GM12865 (cell line): Measurements from ENCODE around the gene HES2.

ENCODE experiments used
- DNase-seq: peaks from one replicate; pipeline ENCODE4 v3.0.0; 2010; ENCODE audit warnings: low read depth
- H3K4me3 ChIP-seq: 2 replicates; pipeline ENCODE4 v1.5.1; 2011; ENCODE audit warnings: mild to moderate bottlenecking, low read depth, low read length, control low read depth
- CTCF ChIP-seq: IDR thresholded peaks from 2 replicates; pipeline ENCODE4 v1.5.1; 2011; ENCODE audit warnings: low read length, control low read depth, low read depth, inconsistent platforms; ENCODE audit not compliant: insufficient read depth; ENCODE audit errors: missing control alignments

Gene HES2

GRCh38 chr1:6419804-6420453 is at the start of gene HES2:
TSS of gene HES2 (minus strand) at chr1:6419919. CDS start at chr1:6419820, 99 bp downstream.
- H3K4me3 ChIP-seq = no peak within 1 kb of the TSS; the same call in none of the 2 replicates
- DNase-seq = no peak
- no peak for TF ChIP-seq CTCF

GRCh38 chr1:6468729-6469461 is 49.2 kb upstream of the HES2 start:
- TF ChIP-seq CTCF = no peak
- DNase-seq = no peak
- no peak overlapping the region for H3K4me3 ChIP-seq

- TF ChIP-seq CTCF = no peak
- DNase-seq = no peak
- H3K4me3 ChIP-seq = no peak overlapping the region
Observed at GRCh38 chr1:6467744-6468688, 48.3 kb upstream of the HES2 start.

GRCh38 chr1:6467224-6467623 is 47.5 kb upstream of the HES2 start:
- TF ChIP-seq CTCF = no peak
- no peak for DNase-seq
- H3K4me3 ChIP-seq = no peak overlapping the region

GRCh38 chr1:6466751-6467150 is 47.0 kb upstream of the HES2 start:
- no peak for TF ChIP-seq CTCF
- no peak overlapping the region for H3K4me3 ChIP-seq
- DNase-seq = no peak

- no peak for TF ChIP-seq CTCF
- DNase-seq = no peak
- H3K4me3 ChIP-seq = no peak within 1 kb of the TSS
Observed at GRCh38 chr1:6466023-6466422, 46.3 kb upstream of the HES2 start, which contains the start of gene TNFRSF25. TSS of gene TNFRSF25 (minus strand) at chr1:6466173. CDS start at chr1:6466107, 66 bp downstream.
